HTR-8/SVneo (cell line): ENCODE measurements around the gene HECTD3.
"Not testable (repeated sequence)": the region's sequence is repeated elsewhere in the genome, so short reads cannot be mapped to it uniquely, and the experiment has no call there.

Experiments used
- DNase-seq: peaks from one replicate; pipeline ENCODE4 v3.0.0; 2011; ENCODE audit warnings: low spot score, mixed read lengths; ENCODE audit not compliant: insufficient read length
- FAIRE-seq: peaks from 2 replicates; lab custom pipeline; 2011; peaks lifted over from hg19 to GRCh38; lab: Jason Lieb, UNC

Gene HECTD3

GRCh38 chr1:44995467-44996238 is 15.5 kb downstream of the HECTD3 start:
- no peak for DNase-seq
- no peak for FAIRE-seq

GRCh38 chr1:44994309-44994898 is 16.7 kb downstream of the HECTD3 start:
- DNase-seq (no peak), FAIRE-seq (no peak)

- DNase-seq (no peak), FAIRE-seq (no peak)
Observed at GRCh38 chr1:44988531-44989156, 22.5 kb downstream of the HECTD3 start.

- FAIRE-seq (no peak), DNase-seq (no peak)
Observed at GRCh38 chr1:44985747-44986359, 25.3 kb downstream of the HECTD3 start.

- DNase-seq, FAIRE-seq: not testable (repeated sequence)
Observed at GRCh38 chr1:44977372-44977771, 33.8 kb downstream of the HECTD3 start.

- DNase-seq = no peak
- FAIRE-seq = no peak
Observed at GRCh38 chr1:44976252-44976651, 34.9 kb downstream of the HECTD3 start.

GRCh38 chr1:44973645-44974044 is 37.5 kb downstream of the HECTD3 start:
- FAIRE-seq = no peak
- no peak for DNase-seq

- no peak for DNase-seq
- no peak for FAIRE-seq
Observed at GRCh38 chr1:44970317-44970716, 40.8 kb downstream of the HECTD3 start.

- FAIRE-seq = no peak
Observed at GRCh38 chr1:44964396-44964795, 46.7 kb downstream of the HECTD3 start.

GRCh38 chr1:44962729-44963128 is 48.4 kb downstream of the HECTD3 start:
- DNase-seq = no peak
- no peak for FAIRE-seq

More at GRCh38 chr1:44964396-44964795, 46.7 kb downstream of the HECTD3 start:
- DNase-seq = no peak

- DNase-seq, FAIRE-seq: not testable (repeated sequence)
Observed at GRCh38 chr1:44962022-44962421, 49.1 kb downstream of the HECTD3 start.

- not testable (repeated sequence) for DNase-seq, FAIRE-seq
Observed at GRCh38 chr1:44957566-44957965, 53.6 kb downstream of the HECTD3 start.

- not testable (repeated sequence) for FAIRE-seq, DNase-seq
Observed at GRCh38 chr1:44956077-44956476, 55.0 kb downstream of the HECTD3 start.
